Testis (tissue), 3 donors: ENCODE measurements around the gene TTC32. TPM values are rescaled to one million over a fixed set of nuclear protein-coding genes. Genes with fewer than 3 reads are reported as not detected.

ENCODE experiments used
- DNase-seq: peaks from one replicate; pipeline ENCODE4 v3.0.0-alpha.2; 2019
- H3K27ac ChIP-seq, 2 donors: fragments of 200-600 bp; sonication (generic); one replicate each; pipeline ENCODE4 v1.5.1; 2019
- H3K27me3 ChIP-seq: fragments of 200-600 bp; sonication (generic); one replicate; pipeline ENCODE4 v1.5.1; 2019
- H3K36me3 ChIP-seq: fragments of 200-600 bp; sonication (generic); one replicate; pipeline ENCODE4 v1.5.1; 2017; ENCODE audit warnings: low read depth; ENCODE audit errors: missing control alignments
- H3K4me1 ChIP-seq: fragments of 200-600 bp; sonication (generic); one replicate; pipeline ENCODE4 v1.5.1; 2019
- H3K4me3 ChIP-seq, 2 donors: fragments of 200-600 bp; sonication (generic); one replicate each; pipeline ENCODE4 v1.5.1; 2017 to 2019
- H3K9me3 ChIP-seq: fragments of 200-600 bp; sonication (generic); one replicate; pipeline ENCODE4 v1.5.1; 2017
- CTCF ChIP-seq, 3 experiments: fragments of 450-650 bp in 2 of 3; fragments of 200-600 bp in 1 of 3; sonication (generic) in 1 of 3; IDR thresholded peaks; one replicate each; pipeline ENCODE4 v1.5.1; 2016 to 2019; ENCODE audit warnings: antibody characterized with exemption in 3 of 3, mild to moderate bottlenecking in 2 of 3, moderate library complexity in 1 of 3
- POLR2A ChIP-seq: fragments of 450-650 bp; IDR thresholded peaks from one replicate; pipeline ENCODE4 v1.6.1; 2017; ENCODE audit warnings: antibody characterized with exemption, mild to moderate bottlenecking, moderate library complexity
- WGBS, 2 donors: methylation state at CpG; one replicate each; pipeline ENCODE4 v1.1.5; 2018; 5-methylcytosine and 5-hydroxymethylcytosine counted together
- intact Hi-C: fragments of 100-400 bp; cut with DNase I; formaldehyde crosslinking; loops from one replicate; pipeline ENCODE4 v1.15.1; 2023; ENCODE audit warnings: low total_unique reads
- polyA plus RNA-seq: library from polyadenylated mRNA; stranded (reverse); fragments of 350-450 nt; fragmentation: Illumina TruSeq; extraction: RNeasy Lipid Tissue Mini Kit (QIAGEN cat#74804); gene quantifications from one replicate; pipeline ENCODE4 v1.2.3, GENCODE V29; 2014; ENCODE audit warnings: low read depth, low replicate concordance; ENCODE audit not compliant: insufficient read depth
- total RNA-seq, 2 donors: library from RNA; depleted of rRNA; stranded (reverse); fragments of >200 nt; gene quantifications; one replicate each; pipeline ENCODE4 v1.2.3, GENCODE V29; 2016

Gene TTC32
- total and polyA plus RNA-seq, 3 donors from 2014 or later = 24.4 to 29.9 (median 25.6) TPM

GRCh38 chr2:19868224-19868623, 33.6 kb downstream of the TTC32 start:
- intact Hi-C loops = loop anchor here (10.0 kb wide), 2 partner anchors 503 to 823 kb away; no protein-coding TSS in a partner anchor
- no peak overlapping the region for H3K27ac ChIP-seq
- 49 to 54% methylated on average over 7 of the region's 7 CpGs for WGBS, 2 donors
- no peaks in the 10 kb centered on the region for H3K9me3 ChIP-seq
- H3K4me3 ChIP-seq = peak overlapping the region in 1 of 2 donors; percentile 68
- no peak for DNase-seq
- H3K27me3 ChIP-seq = no peaks in the 10 kb centered on the region
- H3K36me3 ChIP-seq = no peaks in the 10 kb centered on the region
- H3K4me1 ChIP-seq = peaks cover 7% of the 10 kb centered on the region
- no peak for TF ChIP-seq CTCF (IDR thresholded peaks at IDR 0.05)
- TF ChIP-seq POLR2A = no peak

- Histone ChIP-seq H3K4me1 (peaks cover 7% of the 10 kb centered on the region), H3K36me3 (no peaks in the 10 kb centered on the region), H3K9me3 (no peaks in the 10 kb centered on the region), H3K27ac (no peak overlapping the region), H3K4me3 (no peak overlapping the region), H3K27me3 (no peaks in the 10 kb centered on the region)
- no peak for DNase-seq
- WGBS, 2 donors = 93 to 95% methylated on average over 2 of the region's 2 CpGs
- intact Hi-C loops = loop anchor here (10.0 kb wide), 2 partner anchors 502 to 822 kb away; no protein-coding TSS in a partner anchor
- TF ChIP-seq POLR2A (no peak), CTCF (IDR thresholded peaks at IDR 0.05) (no peak)
Measured at GRCh38 chr2:19866771-19867170, 35.0 kb downstream of the TTC32 start.

- intact Hi-C loops = loop anchor here (10.0 kb wide), 2 partner anchors 500 to 820 kb away; no protein-coding TSS in a partner anchor
- H3K4me1 ChIP-seq = peaks cover 7% of the 10 kb centered on the region
- WGBS, 2 donors = 81 to 95% methylated on average over 2 of the region's 2 CpGs
- no peak for DNase-seq
- no peaks in the 10 kb centered on the region for H3K27me3 ChIP-seq
- no peaks in the 10 kb centered on the region for H3K9me3 ChIP-seq
- TF ChIP-seq CTCF (IDR thresholded peaks at IDR 0.05) (no peak), POLR2A (no peak)
- H3K4me3 ChIP-seq = no peak overlapping the region
- H3K27ac ChIP-seq = no peak overlapping the region
- no peaks in the 10 kb centered on the region for H3K36me3 ChIP-seq
Measured at GRCh38 chr2:19865151-19865550, 36.6 kb downstream of the TTC32 start.

GRCh38 chr2:19864381-19864780, 37.4 kb downstream of the TTC32 start:
- peaks cover 7% of the 10 kb centered on the region for H3K4me1 ChIP-seq
- H3K27me3 ChIP-seq = no peaks in the 10 kb centered on the region
- intact Hi-C loops = loop anchor here (10.0 kb wide), 2 partner anchors 500 to 820 kb away; no protein-coding TSS in a partner anchor
- no peaks in the 10 kb centered on the region for H3K9me3 ChIP-seq
- 54 to 75% methylated on average over 11 of the region's 11 CpGs for WGBS, 2 donors
- H3K4me3 ChIP-seq = no peak overlapping the region
- DNase-seq = no peak
- TF ChIP-seq POLR2A (no peak), CTCF (IDR thresholded peaks at IDR 0.05) (no peak)
- no peak overlapping the region for H3K27ac ChIP-seq
- H3K36me3 ChIP-seq = no peaks in the 10 kb centered on the region
